HEK293T (cell line): ENCODE measurements around the gene ZNG1B.
"Not testable (repeated sequence)": the region's sequence is repeated elsewhere in the genome, so short reads cannot be mapped to it uniquely, and the experiment has no call there.

ENCODE experiments used
- CTCF ChIA-PET: fragments of 350-600 bp; formaldehyde crosslinking; extraction: SDS; loops from one replicate; lab custom pipeline; 2021; ENCODE audit warnings: antibody characterized with exemption, inconsistent platforms; lab: Yijun Ruan, JAX
- POLR2A ChIA-PET: fragments of 350-600 bp; formaldehyde crosslinking; extraction: SDS; loops from one replicate; lab custom pipeline; 2020; ENCODE audit warnings: antibody characterized with exemption, inconsistent platforms; lab: Yijun Ruan, JAX
- DNase-seq: peaks from one replicate; pipeline ENCODE4 v3.0.0; 2012; ENCODE audit warnings: mixed read lengths; ENCODE audit errors: extremely low spot score

ZNG1B gene

GRCh38 chr2:113520837-113521236 lies 83.3 kb downstream of the ZNG1B start:
- CTCF ChIA-PET, DNase-seq, POLR2A ChIA-PET: not testable (repeated sequence)

GRCh38 chr2:113521492-113521891 lies 84.0 kb downstream of the ZNG1B start:
- POLR2A ChIA-PET, DNase-seq, CTCF ChIA-PET: not testable (repeated sequence)

- CTCF ChIA-PET, DNase-seq, POLR2A ChIA-PET: not testable (repeated sequence)
These were observed 87.5 kb downstream of the ZNG1B start for GRCh38 chr2:113524986-113525385.

DNA sequence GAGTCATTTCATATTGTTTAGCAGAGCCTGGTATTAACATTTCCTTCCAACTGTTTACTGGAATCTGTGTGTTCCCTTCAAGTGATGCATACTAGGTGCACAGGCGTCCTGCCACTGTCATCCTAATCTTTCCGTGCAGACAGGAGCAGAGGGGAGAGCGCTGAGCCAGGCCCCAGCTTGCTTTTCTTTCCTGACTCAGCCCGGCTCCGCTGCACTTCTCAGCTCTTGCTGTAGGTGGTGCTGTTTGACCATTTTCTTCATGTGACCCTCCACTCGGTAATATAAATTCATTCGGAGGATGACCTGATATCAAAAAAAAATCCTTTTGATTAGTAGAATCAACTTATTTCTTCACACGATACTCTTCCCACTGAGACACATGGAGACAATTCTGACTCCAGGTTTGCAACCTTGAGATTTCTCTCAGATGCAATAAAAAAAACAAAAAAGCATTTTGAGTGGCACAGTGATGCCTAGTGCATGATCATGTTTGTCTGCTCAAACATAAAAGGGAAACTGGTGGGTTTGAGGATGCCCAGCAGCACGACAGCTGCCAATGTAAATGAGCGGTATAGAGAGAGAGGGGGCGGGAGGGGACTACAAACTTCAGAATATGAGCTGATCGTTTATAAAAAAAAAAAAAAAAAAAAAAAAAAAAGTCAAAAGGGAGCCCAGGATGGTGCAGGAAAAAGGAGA lies 90.0 kb downstream of the ZNG1B start:
- CTCF ChIA-PET, POLR2A ChIA-PET, DNase-seq: not testable (repeated sequence)

- CTCF ChIA-PET, POLR2A ChIA-PET: not testable (repeated sequence)
These were observed 90.6 kb downstream of the ZNG1B start for GRCh38 chr2:113528126-113528525.

GRCh38 chr2:113528904-113529303 lies 91.4 kb downstream of the ZNG1B start:
- CTCF ChIA-PET, DNase-seq, POLR2A ChIA-PET: not testable (repeated sequence)

More at GRCh38 chr2:113528126-113528525, 90.6 kb downstream of the ZNG1B start:
- not testable (repeated sequence) for DNase-seq

GRCh38 chr2:113532991-113533390 lies 95.5 kb downstream of the ZNG1B start:
- CTCF ChIA-PET, POLR2A ChIA-PET, DNase-seq: not testable (repeated sequence)

GRCh38 chr2:113536573-113536972 lies 99.1 kb downstream of the ZNG1B start:
- DNase-seq, POLR2A ChIA-PET, CTCF ChIA-PET: not testable (repeated sequence)

DNA sequence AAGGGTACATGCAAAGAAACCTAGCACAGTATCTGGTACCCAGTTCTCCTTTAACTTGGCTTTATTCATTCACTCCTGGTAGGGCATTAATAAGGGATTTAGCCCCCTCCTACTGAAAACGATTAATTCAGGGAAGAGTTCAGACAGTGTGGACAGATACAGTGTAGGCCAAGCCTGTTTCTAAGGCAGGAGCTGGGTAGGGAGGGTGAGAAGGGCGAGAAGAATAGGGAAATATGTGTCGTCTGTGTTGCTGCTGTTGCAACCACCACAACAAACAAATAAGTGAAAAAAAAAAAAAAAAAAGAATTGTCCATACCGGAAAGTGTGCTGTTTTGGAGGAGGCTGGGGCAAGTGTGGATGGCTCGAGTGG lies 103.3 kb downstream of the ZNG1B start:
- POLR2A ChIA-PET, CTCF ChIA-PET, DNase-seq: not testable (repeated sequence)

DNA sequence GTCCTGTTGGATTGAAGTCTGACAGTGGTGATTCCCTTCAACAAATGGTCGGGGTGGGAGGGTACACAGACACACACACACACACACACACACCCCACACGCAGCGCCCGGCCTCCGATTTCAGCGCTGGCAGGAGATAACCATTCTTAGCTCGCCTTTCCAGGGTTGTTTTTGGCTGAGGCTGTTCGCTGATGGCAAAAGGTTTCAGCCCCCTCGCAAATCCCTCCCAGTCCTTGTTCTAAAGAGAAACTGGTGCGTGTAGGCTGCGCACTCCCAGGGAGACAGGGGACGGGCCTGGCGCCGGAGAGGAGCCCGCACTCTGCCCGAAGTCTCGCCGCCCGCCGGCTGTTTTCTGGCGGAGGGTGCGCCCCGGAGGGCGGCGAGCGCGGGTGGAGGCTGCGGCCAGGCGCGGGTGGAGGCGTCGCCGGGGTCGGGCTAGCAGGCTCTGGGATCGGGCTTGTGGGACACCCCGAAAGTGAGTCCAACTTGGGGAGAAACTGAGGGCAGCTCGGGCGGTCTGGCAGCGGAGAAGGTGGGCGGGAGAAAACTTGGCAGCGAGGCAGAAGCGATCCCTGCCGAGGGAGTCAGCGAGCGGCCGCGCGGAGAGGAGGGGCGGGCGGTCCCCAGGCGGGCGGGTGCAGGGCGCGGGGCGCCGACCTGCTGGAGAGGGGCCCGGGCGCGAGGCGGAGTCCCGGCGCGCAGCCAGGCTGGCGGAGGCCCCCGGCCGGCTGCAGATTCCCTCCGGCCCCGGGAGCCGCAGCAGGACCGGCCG lies 103.9 kb downstream of the ZNG1B start:
- CTCF ChIA-PET, POLR2A ChIA-PET: not testable (repeated sequence)
- peak; percentile 12 for DNase-seq

DNA sequence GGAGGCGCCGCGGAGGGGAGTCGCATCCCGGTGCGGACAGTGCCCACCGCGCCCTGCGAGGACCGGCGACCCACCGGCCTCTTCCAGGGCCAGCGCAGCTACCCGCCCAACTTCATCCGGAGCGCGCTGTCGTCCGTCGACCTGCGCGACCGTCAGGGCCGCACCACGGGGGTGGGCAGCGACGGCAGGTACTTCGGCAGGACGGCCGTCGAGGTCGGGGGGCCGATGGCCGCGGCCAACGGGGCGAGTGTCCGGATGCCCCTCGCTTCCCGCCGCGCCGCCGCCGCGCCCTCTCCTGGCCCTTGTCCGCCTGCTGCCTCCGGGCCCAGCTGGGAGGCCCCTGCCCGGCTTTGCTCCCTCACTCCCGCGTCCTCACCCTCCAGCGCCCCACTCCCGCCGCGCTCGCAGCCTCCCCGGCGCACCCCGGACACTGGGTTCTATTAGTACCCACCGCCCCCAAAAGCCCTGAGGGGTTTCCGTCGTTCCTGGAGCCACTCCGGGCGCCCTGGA lies 104.5 kb downstream of the ZNG1B start:
- POLR2A ChIA-PET, DNase-seq, CTCF ChIA-PET: not testable (repeated sequence)

DNA sequence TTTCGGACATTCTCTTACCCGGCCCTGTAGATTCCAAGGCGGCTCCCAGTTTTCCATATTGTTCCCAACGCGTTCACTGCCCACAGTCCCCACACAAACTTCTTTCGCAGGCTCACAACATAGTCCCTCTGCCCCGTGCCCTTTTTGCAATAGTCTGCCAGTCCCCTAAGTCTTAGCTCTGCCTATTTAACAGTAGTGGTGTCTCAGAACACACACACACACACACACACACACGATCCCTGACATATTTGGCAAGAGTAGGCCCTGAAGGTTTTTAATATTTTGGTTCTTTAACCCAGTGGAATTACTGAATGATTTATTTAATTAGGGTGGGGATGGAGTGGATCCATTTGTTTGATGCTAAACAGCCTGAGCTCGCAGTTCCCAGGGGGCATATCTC lies 105.0 kb downstream of the ZNG1B start:
- CTCF ChIA-PET: not testable (repeated sequence)

More for the DNA sequence above, 105.0 kb downstream of the ZNG1B start:
- POLR2A ChIA-PET, DNase-seq: not testable (repeated sequence)
